DMS153 treated with DMSO at 0.1 percent for 48 hours (cell line): ENCODE results near the gene KIAA1755.
"Not testable (repeated sequence)": the region's sequence is repeated elsewhere in the genome, so short reads cannot be mapped to it uniquely, and the experiment has no call there.

Experiments
- DNase-seq: peaks from one replicate; lab custom pipeline; 2025; ENCODE audit not compliant: unreplicated experiment; lab: John Stamatoyannopoulos, UW

The KIAA1755 gene

DNA sequence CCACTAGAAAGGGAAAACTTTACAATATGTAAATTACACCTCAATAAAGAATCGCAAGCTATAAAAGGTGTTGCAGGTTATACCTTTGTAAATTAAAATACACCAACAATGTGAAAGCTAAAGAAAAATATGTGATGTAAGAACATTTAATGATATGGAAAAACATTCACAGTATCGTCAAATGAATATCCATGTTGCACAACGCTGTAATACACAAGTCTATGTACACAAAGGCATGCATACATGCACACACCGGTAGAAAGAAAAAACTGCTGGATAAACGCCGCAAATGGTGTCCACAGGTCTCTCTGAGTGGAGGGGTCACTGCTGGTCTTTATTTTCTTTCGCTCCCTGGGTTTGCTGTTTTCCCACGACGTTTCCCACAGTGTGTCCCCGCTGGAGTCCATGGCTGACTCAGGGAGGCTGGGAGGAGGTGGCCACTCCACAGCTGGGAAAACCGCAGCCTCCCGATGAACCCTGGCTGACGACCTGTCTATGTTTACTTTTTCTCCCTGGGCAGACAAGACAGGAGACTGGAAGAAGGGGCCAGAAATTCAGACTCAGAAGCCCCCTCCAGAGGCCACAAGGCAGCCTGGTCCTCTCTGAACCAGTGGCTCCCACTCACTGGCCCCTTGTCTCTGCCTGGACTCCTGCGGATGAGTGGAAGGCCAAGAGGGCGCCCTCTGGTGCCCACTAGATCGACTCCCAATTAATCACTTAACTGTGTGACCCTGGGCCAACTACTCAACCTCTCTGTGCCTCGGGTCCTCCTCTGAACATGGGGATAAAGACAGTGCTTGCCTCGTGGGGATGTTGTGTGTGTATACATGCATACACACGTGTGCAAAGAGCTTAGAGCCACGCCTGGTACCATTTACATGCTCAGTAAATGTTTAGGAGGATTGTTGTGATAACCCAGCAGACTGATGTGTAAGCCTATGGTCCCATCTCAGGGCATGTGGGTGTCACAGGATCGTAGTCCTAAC lies 30.6 kb upstream of the KIAA1755 start:
- no peak for DNase-seq

DNA sequence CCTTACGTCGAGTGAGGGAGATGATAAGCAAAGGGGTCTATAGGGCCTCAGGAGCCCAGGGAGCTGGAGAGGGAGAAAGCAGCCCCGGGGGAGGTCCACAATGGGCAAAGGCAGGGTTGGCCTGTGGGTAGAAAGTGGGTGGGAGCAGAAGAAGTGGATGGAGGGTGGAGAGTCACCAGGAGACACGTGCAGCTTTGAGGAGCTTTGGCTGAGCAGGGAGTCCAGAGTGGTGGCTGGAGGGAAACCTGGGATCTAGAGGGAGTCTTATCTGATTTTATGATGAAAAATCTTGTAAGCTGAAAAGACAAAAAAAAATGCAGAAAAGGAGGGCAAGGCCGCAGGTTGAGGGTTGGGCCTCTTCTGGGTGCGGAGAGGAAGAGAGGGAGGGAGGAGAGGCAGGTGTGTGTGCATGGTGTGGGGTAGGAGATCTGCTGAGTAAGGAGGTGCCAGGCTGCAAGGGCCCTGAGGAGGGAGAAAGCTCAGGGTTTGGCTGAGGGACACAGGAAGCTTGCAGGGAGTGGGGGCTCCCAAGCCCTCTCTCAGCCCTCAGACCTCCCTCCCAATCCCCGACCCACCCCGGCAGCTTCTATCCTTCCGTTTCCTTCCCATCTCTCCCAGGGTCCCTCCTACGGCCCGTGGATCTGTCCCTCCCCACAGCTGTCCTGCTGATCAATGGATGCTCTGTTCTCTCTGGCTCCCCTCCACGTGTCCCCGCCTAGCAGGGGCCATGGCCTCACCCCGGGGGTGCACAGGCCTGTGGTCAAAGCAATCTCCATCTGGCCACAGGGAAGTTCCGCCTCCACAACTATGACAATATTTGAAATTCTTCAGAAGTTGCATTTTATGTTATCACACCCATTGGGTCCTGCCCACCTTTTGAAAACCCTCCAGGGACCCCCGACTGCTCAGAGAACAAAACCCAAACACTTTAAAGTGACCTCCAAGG lies 26.3 kb upstream of the KIAA1755 start:
- no peak for DNase-seq

DNA sequence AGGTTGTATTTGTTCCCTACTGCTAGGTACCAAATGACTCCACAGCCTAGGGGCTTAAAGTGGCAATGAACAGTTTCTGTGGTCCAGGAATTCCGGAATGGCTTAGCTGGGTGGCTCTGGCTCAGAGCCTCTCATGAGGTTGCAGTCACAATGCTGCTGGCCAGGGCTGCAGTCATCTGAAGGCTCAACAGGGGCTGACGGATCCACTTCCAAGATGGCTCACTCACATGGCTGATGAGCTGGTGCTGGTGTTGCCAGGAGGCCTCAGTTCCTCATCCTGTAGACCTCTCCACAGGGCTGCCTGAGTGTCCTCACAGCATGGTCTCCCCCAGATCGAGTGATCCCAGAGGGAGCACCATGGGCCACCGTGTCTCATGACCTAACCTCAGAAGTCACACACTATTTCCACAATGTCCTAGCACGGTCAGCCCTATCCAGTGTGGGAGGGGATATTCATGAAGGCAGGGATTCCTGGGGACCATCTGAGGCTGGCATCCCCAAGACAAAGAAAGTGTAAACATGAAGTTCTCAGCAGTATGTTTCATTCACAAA lies 24.4 kb upstream of the KIAA1755 start:
- DNase-seq = no peak

DNA sequence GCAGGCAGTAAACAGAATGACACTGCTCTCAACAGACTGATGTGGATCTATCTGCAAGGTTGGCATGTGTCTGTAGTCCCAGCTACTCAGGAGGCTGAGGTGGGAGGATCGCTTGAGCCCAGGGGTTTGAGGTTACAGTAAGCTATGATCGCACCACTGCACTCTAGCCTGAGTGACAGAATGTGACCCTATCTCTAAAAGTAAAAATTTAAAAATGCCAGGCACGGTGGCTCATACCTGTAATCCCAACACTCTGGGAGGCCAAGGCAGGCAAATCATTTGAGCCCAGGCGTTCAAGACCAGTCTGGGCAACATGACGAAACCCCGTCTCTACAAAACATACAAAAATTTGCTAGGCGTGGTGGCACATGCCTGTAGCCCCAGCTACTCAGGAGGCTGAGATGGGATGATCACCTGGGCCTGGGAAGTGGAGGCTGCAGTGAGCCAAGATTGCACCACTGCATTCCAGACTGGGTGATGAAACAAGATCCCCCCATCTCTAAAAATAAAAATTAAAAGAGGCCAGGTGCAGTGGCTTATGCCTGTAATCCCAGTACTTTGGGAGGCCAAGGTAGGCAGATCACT lies 23.6 kb upstream of the KIAA1755 start:
- not testable (repeated sequence) for DNase-seq

DNA sequence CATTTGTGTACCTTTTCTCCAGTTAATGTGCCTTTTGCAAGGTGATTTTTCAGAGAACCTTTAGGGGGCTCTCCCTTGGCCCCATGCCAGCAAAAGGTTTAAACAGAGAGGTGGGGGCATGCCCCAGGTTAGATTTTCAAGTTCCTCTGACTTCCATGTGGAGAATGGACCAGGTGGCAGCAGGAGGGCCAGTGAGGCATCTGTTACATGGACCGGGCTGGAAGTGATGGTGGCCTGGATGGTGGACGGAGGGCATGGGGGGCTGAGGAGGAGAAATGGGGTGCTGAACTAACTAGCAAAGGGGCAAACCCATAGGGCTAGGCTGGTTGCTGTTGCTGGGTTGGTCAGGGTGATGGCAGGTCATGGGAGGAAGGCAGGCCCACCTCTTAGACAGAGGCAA lies 22.7 kb upstream of the KIAA1755 start:
- no peak for DNase-seq

DNA sequence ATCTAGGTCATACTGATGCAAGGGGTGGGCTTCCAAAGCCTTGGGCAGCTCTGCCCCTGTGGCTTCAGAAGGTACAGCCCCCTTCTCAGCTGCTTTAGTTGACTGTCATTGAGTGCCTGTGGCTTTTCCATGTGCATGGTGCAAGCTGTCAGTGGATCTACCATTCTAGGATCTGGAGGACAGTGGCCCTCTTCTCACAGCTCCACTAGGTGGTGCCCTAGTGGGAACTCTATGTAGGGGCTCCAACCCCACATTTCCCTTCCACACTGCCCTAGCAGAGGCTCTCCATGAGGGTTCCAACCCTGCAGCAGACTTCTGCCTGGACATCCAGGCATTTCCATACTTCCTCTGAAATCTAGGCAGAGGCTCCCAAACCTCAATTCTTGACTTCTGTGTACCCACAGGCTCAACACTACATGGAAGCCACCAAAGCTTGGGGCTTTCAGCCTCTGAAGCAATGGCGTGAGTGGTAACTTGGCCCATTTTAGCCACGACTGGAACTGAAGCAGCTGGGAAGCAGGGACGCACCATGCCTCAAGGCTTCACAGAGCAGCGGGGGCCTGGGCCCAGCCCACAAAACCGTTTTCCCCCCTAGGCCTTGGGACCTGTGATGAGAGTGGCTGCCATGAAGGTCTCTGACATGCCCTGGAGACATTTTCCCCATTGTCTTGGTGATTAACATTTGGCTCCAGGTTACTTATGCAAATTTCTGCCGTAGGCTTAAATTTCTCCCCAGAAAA lies 20.8 kb upstream of the KIAA1755 start:
- not testable (repeated sequence) for DNase-seq

DNA sequence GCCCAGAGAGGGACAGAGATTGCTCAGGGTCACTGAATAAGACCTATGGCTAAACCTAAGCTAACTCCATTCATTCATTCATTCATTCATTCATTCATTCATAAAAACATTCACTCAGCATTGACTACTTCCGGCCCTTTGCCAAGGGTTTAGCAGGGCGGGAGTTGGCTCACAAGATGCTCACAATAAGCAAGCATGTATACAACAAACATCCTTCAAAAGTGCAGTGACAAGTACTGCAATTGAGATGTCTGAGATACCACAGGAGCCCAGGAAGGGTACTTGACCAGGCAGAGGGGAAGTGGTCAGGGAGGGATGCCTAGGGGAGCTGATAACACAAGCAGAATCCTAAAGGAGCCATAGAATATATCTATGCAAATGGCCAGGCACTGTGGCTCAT lies 18.2 kb upstream of the KIAA1755 start:
- DNase-seq = no peak

DNA sequence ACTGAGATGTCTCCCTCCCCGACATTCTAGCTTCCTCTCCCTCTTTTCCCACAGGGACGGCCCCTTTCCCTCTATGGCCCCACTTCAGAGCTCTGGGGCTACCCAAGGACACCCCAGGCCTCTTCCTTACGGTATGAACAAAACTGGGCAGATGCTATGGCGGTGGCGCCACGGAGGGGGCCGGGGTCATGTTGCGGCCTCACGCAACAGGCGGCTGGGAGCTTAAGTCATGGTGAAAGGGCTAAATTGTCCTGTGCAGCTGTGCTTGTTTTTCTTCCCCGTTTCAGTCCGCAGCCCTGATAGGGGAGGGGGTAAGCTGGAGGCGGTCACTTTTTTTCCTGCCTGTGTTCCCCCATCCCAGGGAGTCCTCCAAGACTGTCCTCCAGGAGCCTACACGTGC lies 17.6 kb upstream of the KIAA1755 start:
- no peak for DNase-seq

DNA sequence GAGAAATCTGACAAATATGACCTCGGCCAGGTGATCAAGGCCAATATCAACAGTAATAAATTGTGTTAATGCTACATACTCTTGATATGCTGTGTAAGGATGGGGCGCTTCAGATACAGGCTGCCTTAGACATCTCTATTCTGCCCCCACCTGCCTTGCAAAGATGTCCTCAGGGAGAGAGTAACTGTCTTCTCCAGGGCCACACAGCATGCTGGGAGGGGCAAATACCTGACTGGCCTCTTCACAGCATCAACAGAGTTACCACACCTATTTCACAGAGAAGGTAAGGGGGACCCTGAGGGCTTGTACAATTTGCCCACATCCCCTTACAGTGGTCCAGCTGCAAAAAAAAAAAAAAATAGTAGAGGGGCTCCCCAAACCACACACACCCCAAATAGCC lies 17.2 kb upstream of the KIAA1755 start:
- no peak for DNase-seq

DNA sequence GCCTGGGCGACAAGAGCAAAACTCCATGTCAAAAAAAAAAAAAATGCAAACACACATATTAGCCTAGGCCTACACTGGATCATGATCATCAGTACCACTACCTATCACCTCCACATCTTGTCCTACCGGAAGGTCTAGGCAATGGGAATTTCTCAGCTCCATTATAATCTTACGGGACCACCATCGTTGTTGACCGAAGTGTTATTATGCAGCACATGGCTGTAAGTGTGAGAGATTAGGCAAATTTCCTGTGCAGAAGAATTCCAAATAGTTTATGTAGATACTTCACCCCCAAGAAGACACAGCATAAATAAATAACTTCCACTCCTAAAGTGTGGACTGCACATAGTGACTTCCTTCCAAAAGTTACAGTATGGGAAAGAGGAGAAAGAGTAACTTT lies 16.8 kb upstream of the KIAA1755 start:
- no peak for DNase-seq

DNA sequence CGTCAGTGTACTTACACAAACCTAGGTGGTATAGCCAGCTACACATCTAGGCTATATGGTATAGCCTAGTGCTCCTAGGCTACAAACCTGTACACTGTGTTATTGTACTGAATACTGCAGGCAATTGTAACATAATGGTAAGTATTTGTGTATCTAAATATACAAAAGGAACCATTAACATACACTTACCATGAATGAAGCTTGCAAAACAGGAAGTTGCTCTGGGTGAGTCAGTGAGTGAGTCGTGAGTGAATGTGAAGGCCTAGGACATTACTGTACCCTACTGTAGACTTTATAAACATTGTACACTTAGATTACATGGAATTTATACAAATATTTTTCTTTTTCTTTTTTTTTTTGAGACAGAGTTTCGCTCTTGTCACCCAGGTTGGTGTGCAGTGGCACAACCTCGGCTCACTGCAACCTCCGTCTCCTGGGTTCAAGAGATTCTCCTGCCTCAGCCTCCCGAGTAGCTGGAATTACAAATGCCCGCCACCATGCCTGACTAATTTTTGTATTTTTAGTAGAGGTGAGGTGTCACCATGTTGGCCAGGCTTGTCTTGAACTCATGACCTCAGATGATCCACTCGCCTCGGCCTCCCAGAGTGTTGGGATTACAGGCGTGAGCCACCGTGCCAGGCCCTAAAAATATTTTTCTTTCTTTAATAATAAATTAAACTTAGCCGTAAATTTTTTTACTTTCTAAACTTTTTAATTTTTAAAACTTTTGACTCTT lies 15.4 kb upstream of the KIAA1755 start:
- no peak for DNase-seq

DNA sequence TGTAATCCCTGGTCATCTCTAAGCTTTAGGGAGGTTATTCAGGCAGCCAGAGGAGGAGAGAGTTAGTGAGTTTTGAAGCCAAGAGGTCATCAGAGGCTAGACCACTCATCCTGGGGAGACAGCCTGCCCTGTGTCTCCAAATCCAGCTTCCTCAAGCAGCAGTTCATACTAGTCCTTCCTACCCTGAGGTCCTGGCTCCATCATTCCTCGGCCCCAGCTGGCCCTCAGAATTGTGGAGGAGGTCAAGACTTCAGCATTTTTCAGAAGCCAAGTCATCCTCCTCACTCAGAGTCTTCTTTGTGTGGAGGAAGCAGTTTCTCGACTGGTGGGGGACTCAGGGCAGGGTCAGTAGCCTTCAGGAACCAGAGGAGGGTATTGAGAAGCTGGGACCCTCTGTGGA lies 12.4 kb upstream of the KIAA1755 start:
- DNase-seq = no peak

DNA sequence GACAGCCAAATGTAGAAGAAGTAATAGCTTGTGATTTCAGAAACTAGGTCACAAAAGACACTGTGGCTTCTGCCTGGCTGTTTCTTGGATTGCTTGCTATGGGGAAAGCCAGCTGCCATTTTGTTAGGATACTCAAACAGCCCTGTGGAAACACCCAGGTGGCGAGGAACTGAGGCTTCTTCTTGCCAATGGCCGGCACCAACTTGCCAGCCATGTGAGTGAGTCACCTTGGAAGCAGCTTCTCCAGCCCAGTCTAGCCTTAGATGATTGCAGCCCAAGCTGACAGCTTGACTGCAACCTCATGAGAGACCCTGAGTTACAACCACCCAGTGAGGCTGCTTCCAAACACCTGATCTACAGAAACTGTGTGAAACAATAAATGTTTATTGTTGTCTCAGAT lies 11.9 kb upstream of the KIAA1755 start:
- DNase-seq = no peak

DNA sequence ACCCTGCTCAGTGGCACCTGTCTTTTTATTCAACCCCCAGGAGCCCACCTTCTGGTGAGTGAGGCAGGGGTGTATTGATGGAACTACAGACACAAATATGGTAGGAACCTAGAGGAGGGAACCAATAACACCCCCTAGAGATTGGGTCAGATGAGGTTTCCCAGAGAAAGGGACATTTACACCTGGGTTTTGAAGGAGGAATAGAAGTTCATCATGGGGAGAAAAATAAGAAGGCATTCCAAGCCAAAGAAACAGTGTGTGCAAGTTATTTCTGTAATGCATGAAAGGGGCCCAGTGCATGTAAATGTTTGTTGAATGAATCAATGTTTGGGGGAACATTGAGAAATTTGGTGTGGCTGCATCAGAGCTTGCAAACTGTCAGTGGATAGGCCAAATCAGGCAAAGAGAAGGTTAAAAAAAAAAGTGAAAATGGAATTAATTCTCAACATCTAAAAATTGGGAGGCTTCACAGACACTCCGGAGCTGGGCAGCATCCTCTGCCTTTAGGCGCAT lies 11.1 kb upstream of the KIAA1755 start:
- DNase-seq = no peak

DNA sequence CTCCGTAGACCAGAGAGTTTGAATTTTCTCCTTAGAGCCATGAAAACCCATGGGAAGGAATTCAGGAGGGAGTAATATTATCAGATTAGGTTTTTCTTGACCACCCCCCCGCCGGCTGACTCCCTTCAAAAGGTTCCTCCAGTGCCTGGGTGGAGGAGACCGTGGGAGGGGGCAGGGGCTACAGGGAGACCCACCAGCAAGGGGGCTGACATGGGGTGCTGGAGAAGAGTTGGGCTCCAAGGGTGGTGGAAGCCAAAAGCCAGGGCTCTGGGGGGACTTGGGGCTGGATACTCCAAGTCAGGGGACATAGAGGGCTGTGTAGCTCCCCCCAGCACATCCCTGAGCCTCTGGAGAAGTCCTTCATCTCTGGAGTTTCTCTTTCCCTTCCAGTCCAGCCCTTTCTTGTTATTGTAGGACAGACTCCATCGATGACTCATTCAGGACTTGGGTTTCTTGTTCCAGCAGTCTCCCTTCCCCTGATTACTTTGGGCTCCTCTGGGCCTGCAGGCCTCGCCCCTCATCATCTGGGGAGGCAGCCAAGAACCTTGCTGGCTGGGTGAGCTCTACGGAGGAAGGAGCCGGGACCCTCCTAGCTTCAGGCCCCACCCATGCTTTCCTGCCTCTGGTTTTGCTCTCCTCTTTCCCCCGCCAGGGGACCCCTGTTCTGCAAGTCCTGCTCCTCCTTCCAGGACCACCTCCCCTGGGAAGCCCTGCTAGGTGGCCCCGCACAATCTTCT lies 10.5 kb upstream of the KIAA1755 start:
- DNase-seq = no peak

DNA sequence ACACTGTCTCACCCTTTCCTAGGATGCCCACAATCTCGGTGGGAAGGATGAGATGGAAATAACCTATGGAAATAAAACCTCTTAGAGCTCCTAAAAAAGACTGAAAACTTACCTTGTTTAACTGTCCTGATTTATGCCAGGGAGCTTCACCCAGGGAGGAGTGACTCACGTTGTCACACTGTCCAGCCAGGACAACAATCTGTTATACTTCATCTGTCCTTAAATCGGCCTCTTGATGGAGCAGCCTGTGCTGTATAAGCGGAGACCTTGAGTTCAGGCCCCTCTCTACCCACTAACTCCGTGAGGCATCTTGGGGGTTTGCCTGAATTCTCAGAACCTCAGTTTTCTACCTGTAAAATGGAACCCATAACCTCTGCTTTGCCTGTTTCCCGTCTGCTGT lies 9.2 kb upstream of the KIAA1755 start:
- no peak for DNase-seq

DNA sequence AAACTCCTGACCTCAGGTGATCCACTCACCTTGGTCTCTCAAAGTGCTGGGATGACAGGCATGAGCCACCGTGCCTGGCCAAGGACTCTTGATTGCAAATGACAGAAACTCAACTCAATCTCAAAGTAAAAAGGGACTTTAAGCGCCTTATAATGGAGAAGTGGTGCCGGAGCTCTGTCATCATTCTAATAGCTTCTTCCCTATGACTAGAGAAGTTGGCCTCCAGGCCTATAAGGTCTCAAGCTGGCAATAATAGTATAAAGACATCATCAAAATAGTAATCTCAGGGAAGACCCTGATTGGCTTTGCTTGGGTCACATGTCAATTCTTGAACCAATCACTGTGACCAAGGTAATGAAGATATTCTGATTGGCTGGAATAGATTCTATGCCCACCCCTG lies 8.5 kb upstream of the KIAA1755 start:
- DNase-seq = no peak

DNA sequence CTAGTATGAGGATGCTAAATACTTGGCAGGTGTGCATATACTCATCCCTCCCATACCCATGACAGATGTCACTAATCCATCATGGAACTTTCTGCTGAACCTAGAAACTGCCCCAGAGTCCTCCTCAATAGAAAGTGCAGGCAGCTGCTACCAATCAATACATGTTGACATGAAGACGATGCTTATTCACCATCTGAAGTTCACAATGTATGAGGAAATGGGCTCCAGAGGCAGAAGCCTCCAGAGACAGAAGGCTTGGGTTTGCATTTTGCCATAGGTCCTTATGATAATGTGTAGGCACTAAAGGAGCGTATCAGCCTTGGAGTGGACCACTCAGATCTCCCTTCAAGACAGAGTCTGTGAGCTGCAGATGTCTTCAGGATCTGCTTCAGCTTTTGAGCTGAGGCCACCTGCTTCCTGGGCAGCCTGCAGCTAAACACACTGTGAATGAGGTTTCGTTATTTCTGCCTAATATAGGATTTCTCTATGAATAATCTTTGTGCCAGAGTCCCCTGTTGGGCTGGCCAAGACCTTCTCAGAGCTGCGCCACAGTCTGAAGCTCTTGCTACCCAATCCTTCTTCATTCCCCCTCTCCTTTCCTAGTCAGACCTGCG lies 7.5 kb upstream of the KIAA1755 start:
- no peak for DNase-seq
